Naive B cell (primary cell): ENCODE data around the gene ATG4C. TPM values are rescaled to one million over a fixed set of nuclear protein-coding genes. Genes with fewer than 3 reads are reported as not detected.

Source experiments
- ATAC-seq, 2 donors: fragments of 150-1000 bp; cut with Tn5 transposase; 2 replicates each; pipeline ENCODE4 v1.10.0; 2021; ENCODE audit warnings: low read depth in 2 of 2, mild to moderate bottlenecking in 2 of 2, moderate library complexity in 2 of 2
- DNase-seq: peaks from one replicate; pipeline ENCODE4 v3.0.0; 2022
- H3K27ac Mint-ChIP-seq, 6 donors: one replicate each; pipeline ENCODE4 v1.8.0; 2020 to 2022; ENCODE audit warnings: mild to moderate bottlenecking in 6 of 6, mixed read lengths in 6 of 6, moderate library complexity in 5 of 6, inconsistent platforms in 2 of 6
- H3K27me3 Mint-ChIP-seq, 3 donors: one replicate each; pipeline ENCODE4 v1.8.0; 2021 to 2022; ENCODE audit warnings: mixed read lengths in 3 of 3, mild to moderate bottlenecking in 1 of 3
- H3K36me3 Mint-ChIP-seq, 2 donors: one replicate each; pipeline ENCODE4 v1.8.0; 2020 to 2022; ENCODE audit warnings: mixed read lengths in 2 of 2, inconsistent platforms in 1 of 2, mild to moderate bottlenecking in 1 of 2
- H3K4me1 Mint-ChIP-seq, 3 donors: one replicate each; pipeline ENCODE4 v1.8.0; 2020 to 2022; ENCODE audit warnings: mixed read lengths in 3 of 3, inconsistent platforms in 1 of 3, mild to moderate bottlenecking in 1 of 3, moderate library complexity in 1 of 3
- H3K4me3 Mint-ChIP-seq, 8 donors: one replicate each; pipeline ENCODE4 v1.8.0; 2020 to 2022; ENCODE audit warnings: mild to moderate bottlenecking in 8 of 8, mixed read lengths in 8 of 8, moderate library complexity in 8 of 8, inconsistent platforms in 2 of 8
- H3K9me3 Mint-ChIP-seq, 7 donors: one replicate each; pipeline ENCODE4 v1.8.0; 2020 to 2022; ENCODE audit warnings: mixed read lengths in 7 of 7, mild to moderate bottlenecking in 5 of 7, inconsistent platforms in 2 of 7, moderate library complexity in 1 of 7
- polyA plus RNA-seq, 6 donors: library from polyadenylated mRNA; unstranded; fragments of 300-500 nt; fragmentation: Illumina TruSeq; gene quantifications; one replicate each; pipeline ENCODE4 v1.2.3, GENCODE V29; 2021; ENCODE audit warnings: low read depth in 6 of 6

ATG4C gene
- polyA plus RNA-seq, 6 donors from 2014 or later = 28.9 to 63.5 (median 38.2) TPM

DNA sequence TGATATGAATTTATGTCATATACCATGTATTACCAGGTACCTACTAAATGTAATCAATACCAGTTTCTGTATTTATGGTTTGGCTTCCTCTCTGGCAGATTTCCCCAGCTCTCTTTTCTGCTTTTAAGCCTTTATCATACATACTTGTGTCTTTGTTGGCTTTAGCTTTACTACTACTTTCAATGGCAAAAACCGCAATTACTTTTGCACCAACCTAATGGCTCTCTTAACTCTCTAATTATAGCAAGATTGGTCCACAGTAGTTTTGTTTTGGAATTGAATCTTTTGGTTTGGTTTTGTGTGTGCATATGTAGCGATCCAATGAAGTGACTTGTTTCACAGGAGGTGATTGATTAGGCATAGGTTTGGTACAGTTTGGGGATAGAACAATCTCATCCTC is 93.6 kb downstream of the ATG4C start:
- no peak overlapping the region for H3K27ac Mint-ChIP-seq
- peaks cover 0 to 5% (median 0%) of the 10 kb centered on the region in 3 donors for H3K4me1 Mint-ChIP-seq
- DNase-seq (no peak), ATAC-seq (no peak)
- H3K4me3 Mint-ChIP-seq = no peak overlapping the region
- H3K36me3 Mint-ChIP-seq = no peaks in the 10 kb centered on the region
- H3K9me3 Mint-ChIP-seq = peaks cover 0 to 10% (median 0%) of the 10 kb centered on the region in 7 donors
- H3K27me3 Mint-ChIP-seq = peaks cover 0 to 21% (median 11%) of the 10 kb centered on the region in 3 donors

DNA sequence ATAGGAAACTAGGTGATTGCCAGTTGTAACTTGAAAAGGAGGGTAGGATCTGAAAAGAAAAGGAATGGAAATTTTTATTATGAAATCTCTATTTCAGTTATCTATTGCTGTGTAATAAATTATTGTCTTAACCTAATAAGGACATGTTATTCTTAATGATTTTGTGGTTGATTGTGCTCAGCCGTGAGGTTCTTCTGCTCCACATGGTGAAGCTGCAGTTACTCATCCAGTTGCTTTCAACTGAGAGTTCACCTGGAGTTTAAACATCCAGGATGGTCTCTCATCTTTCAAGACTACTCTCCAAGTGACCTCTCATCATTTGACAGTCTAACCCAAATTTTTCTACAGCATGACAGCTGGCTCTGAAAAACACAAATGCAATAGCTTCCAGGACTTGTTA is 96.0 kb downstream of the ATG4C start:
- ATAC-seq = no peak
- H3K4me3 Mint-ChIP-seq = no peak overlapping the region
- H3K36me3 Mint-ChIP-seq = no peaks in the 10 kb centered on the region
- peaks cover 0 to 25% (median 15%) of the 10 kb centered on the region in 3 donors for H3K27me3 Mint-ChIP-seq
- no peak for DNase-seq
- no peak overlapping the region for H3K27ac Mint-ChIP-seq
- H3K4me1 Mint-ChIP-seq = no peaks in the 10 kb centered on the region
- H3K9me3 Mint-ChIP-seq = peaks cover 0 to 10% (median 0%) of the 10 kb centered on the region in 7 donors

DNA sequence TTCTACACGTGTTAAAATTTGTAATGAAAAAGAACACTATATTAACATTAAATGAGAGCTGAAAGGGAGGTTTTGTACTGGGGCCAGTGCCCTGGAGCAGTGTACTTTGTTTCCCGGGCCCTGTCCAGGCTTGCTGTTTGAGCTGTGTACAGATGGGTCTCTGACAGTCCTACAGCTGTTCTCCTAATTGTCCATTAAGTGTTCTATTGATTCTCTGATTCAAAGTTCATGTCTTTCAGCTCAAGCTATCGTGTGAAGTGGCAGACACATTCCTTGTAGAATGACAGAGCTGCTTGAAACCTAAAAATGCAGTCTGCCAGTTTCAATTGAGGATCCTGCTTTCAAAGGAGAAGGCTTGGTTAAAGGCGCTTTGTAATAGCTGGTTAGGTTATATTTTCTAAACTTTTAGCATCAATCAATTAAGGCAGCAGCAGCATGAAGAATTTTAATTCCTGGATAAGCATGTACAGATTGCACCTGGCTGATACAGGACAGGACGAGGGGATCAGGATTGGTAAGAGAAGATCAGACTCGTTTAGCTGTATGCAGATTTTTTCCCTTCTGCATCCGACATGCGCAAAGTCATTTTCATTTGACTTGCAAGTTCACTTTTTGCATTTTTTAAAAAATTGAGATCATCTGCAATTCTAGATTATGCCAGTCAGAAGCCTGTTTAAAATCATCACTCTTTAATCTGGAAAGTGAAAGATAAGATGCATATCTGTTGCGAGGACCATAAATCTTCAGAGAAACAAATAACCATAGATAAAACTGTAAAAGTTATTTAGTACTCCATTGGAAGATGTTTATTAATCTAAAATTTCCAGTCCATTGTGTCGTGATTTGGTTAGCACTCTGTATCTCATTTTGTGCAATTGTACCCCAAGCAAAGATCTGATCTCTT is 98.5 kb downstream of the ATG4C start:
- Mint-ChIP-seq H3K36me3 (no peaks in the 10 kb centered on the region), H3K4me1 (no peaks in the 10 kb centered on the region), H3K4me3 (no peak overlapping the region), H3K27ac (no peak overlapping the region), H3K27me3 (peaks cover 16 to 37% (median 35%) of the 10 kb centered on the region in 3 donors), H3K9me3 (peaks cover 0 to 10% (median 0%) of the 10 kb centered on the region in 7 donors)
- ATAC-seq = no peak
- no peak for DNase-seq

DNA sequence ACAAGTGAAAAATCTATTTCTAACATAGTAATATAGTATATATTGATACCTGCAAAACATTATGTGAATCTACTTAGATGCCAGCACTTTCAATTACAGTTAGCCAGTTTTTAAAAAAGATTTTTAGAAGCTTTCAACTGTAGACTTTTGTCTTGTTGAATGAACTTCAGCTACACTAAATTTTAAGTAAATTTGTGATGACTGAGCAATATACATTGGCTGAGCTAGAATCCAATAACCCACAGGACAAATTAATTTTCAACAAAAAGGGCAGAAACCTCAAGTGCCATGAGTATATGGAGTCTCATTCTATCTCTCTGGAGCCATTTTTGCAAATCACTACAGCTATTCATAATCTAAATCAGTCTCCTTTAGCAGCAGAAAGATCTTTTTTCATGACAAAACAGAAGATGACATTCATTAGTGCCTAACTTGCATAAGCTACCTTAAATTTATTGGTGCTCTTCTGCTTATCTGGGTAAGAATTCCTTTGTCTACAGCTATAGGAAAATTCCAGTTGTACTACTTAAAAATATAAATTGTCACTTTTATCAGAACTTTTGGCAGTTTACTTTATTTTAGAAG is 100.3 kb downstream of the ATG4C start:
- H3K9me3 Mint-ChIP-seq = peaks cover 0 to 10% (median 0%) of the 10 kb centered on the region in 7 donors
- DNase-seq (no peak), ATAC-seq (no peak)

DNA sequence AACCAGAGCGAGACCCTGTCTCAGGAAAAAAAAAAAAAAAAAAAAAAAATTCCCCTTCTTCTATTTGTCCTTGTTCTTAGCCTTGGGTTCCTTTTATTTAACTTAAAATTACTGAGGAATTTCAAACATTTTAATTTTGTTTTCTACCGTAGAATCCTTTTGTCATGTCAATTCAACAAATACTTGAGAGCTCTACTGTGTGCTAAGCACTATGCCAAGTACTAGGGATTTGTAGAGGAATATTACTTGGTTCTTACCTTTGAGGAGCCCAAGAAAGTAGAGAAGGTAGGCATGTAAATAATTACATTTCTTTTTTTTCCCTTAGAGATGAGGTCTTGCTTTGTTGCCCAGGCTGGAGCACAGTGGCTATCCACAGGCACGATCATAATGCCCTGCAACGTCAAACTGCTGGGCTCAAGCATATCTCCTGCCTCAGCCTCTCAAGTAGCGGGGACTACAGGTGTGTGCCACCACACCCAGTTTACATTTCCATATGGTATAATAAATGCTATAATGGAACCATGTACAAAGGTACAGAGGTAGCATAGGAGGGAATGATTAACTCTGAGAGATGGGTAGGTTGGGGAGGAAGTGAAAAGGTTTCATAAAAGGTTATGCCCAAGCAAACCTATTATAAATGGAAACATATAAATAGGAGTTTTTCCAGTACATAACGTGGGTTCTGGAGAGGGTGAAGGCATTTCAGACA is 104.0 kb downstream of the ATG4C start:
- no peaks in the 10 kb centered on the region for H3K9me3 Mint-ChIP-seq
- DNase-seq (no peak), ATAC-seq (no peak)
- no peaks in the 10 kb centered on the region for H3K36me3 Mint-ChIP-seq
- H3K27ac Mint-ChIP-seq = no peak overlapping the region
- peaks cover 30 to 46% (median 43%) of the 10 kb centered on the region in 3 donors for H3K27me3 Mint-ChIP-seq
- no peak overlapping the region for H3K4me3 Mint-ChIP-seq
- no peaks in the 10 kb centered on the region for H3K4me1 Mint-ChIP-seq

More for the DNA sequence above, 100.3 kb downstream of the ATG4C start:
- H3K27me3 Mint-ChIP-seq = peaks cover 24 to 34% (median 31%) of the 10 kb centered on the region in 3 donors
- H3K4me3 Mint-ChIP-seq = no peak overlapping the region
- H3K4me1 Mint-ChIP-seq = no peaks in the 10 kb centered on the region
- H3K27ac Mint-ChIP-seq = no peak overlapping the region
- no peaks in the 10 kb centered on the region for H3K36me3 Mint-ChIP-seq

DNA sequence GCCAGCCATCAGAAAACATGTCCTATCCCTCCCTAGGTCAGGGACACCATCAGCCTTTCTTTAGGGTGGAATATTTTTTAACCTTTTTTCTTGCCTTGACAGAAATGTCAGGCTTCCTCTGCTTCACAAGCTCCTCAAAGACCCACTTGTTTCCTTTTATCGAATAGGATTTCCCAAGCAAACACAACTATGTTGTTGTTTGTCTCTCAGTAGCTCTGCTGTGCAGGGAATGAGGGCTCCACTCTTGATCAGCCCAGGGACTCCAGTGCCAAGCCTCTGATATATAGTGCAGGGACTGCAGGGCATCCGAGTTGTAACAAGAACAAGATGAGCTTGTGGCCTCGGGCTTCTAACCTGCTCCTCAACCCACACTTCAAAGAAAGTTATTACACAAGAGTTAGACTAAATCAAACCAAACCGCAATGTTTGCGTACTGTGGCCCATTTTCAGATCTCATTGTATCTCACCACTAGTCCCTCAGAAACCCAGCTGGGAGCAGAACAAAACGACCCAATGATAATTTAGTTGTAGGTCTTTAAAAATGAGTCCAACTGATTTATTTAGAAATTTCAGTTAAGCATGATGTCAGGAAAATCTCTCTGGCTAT is 108.1 kb downstream of the ATG4C start:
- Mint-ChIP-seq H3K36me3 (no peaks in the 10 kb centered on the region), H3K4me3 (no peak overlapping the region), H3K9me3 (no peaks in the 10 kb centered on the region), H3K27ac (no peak overlapping the region), H3K27me3 (peaks cover 26 to 37% (median 28%) of the 10 kb centered on the region in 3 donors), H3K4me1 (no peaks in the 10 kb centered on the region)
- DNase-seq (no peak), ATAC-seq (no peak)

DNA sequence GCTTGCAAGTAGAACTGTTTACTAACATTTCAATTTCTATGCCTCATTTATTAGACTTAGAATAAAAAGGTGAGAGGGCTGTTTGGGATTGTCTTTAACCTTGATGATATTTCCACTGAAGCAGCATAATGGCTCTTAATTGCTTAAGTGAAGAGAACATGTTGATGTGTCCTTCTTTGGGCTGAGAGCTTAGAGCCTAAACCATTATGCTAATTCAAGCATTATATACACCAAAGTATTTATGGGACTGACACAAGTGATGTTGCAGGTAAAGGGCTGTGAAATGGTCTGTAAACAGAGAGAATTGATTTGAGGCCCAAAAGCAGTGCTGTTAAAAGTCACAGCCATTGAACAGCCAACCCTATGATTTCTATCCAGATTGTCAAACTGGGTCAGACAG is 113.9 kb downstream of the ATG4C start:
- H3K4me3 Mint-ChIP-seq = no peak overlapping the region
- H3K27me3 Mint-ChIP-seq = peaks cover 9 to 24% (median 17%) of the 10 kb centered on the region in 3 donors
- no peaks in the 10 kb centered on the region for H3K36me3 Mint-ChIP-seq
- no peak for DNase-seq
- H3K4me1 Mint-ChIP-seq = no peaks in the 10 kb centered on the region
- no peak for ATAC-seq
- H3K9me3 Mint-ChIP-seq = no peaks in the 10 kb centered on the region
- no peak overlapping the region for H3K27ac Mint-ChIP-seq

DNA sequence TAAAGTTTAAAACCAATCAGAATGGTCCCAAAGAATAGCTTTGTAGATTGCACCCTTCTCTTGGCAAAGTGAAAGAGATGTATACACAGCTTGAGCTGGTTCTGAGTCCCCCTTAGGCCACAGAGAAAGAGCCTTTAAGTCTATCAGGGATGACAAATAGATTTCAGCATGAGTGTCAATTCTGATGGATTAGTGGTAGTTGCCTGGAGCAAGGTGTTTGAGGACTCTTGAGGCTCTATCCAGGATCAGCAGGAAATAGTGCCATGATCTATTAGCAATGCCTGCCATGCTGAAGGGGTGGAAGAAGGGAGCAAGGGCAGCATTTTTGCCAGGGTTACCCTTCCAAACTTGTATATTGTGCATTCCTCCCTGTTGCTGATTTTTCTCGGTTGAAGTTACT is 116.6 kb downstream of the ATG4C start:
- Mint-ChIP-seq H3K27ac (no peak overlapping the region), H3K36me3 (no peaks in the 10 kb centered on the region), H3K4me3 (no peak overlapping the region), H3K4me1 (no peaks in the 10 kb centered on the region), H3K9me3 (no peaks in the 10 kb centered on the region), H3K27me3 (peaks cover 2 to 17% (median 13%) of the 10 kb centered on the region in 3 donors)
- no peak for DNase-seq
- no peak for ATAC-seq

DNA sequence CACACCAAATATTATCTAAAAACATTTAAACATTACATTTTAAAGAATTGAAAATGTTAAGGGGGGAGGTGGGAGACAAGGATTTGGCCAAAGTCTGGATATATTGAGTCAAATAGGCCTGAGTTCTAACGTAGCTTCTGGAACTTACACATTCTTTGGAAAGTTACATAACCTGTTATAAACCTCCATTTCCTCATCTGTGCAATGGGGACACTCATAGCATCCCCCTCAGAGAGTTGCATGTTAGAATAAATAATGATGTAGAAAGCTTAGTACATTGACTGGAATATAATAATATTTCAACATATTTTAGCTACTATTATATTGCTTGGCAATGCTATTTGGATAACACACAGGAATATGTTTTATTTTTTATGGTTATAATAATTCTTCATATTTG is 117.7 kb downstream of the ATG4C start:
- Mint-ChIP-seq H3K4me3 (no peak overlapping the region), H3K36me3 (no peaks in the 10 kb centered on the region), H3K27ac (no peak overlapping the region), H3K4me1 (no peaks in the 10 kb centered on the region), H3K9me3 (no peaks in the 10 kb centered on the region), H3K27me3 (peaks cover 0 to 14% (median 8%) of the 10 kb centered on the region in 3 donors)
- no peak for DNase-seq
- no peak for ATAC-seq

DNA sequence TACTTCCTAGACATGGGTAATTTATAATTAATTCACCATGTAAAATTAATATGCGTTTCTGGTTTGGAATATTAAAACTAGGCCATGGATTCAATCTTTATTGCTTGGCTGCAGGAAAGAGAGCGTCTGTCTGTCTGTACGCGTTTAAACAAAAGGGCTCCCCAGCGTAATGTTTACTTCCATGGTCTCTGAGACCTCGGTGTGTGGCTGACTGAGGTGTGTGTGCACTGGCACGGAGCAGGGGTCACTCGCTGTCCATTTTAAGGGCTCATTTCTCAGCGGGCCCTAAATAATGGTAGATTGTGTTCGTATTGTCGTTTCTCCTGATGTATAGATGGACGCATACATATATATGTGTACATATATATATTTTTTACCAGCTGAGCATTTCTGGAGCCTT is 119.6 kb downstream of the ATG4C start:
- H3K27me3 Mint-ChIP-seq = peaks cover 0 to 14% (median 8%) of the 10 kb centered on the region in 3 donors
- no peaks in the 10 kb centered on the region for H3K36me3 Mint-ChIP-seq
- no peaks in the 10 kb centered on the region for H3K9me3 Mint-ChIP-seq
- DNase-seq (no peak), ATAC-seq (no peak)
- H3K4me3 Mint-ChIP-seq = no peak overlapping the region
- no peak overlapping the region for H3K27ac Mint-ChIP-seq
- H3K4me1 Mint-ChIP-seq = no peaks in the 10 kb centered on the region

DNA sequence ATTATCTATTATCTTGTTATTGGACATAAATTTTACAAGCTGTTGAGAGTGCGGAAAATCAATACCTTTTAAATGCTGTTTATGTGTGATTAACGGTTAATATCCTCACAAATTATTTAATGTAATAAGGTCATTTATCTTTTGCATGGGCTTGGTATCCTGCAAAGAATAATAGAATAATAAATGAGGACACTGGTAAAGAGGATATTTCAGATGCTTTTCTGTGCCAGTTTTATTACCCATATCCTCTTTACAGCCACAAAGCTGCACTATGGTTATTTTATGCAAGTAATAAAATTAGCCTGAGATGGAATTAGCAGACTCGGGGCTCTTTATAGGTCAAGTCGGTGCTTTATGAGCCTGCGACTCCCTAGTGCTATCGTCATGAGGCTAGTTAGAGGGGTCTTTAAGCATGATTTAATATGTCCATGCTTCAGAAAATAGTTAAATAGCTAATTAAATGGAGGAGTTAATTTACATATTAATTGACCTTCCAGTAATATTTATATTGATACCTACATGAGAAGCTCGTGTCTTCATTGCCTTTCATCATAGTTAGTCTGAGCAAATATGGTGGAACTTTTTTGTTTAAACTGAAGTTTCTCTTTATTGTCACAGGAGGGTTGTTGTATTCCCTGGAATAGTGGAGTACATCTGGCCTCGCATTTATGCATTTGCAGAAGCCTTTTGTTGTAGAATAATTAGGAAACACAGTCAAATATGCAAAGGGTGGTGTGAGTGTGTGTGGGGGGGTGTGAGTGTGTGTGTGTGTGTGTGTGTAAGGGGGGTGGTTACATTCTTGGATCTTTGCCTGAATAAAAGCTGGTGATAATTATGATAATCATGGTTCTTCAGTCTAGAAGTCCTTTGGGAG is 120.3 kb downstream of the ATG4C start:
- no peak for DNase-seq
- H3K9me3 Mint-ChIP-seq = no peaks in the 10 kb centered on the region

DNA sequence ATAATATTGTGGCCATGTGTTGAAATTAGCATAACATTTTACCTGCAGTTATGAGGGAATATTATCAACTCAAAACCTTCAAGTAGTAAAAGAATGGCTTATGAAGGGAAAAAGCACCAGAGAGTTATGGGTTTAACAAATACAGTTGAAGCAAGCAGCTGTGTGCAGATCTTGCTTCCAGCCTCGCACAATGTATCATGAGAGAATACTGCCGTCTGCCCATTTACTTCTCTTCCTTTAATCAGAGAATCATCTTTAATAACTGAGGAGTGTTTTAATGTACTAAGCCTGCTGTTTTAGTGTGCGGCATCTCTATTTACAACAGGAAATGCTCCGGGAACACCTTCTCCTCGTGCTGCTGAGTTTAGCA is 120.9 kb downstream of the ATG4C start:
- Mint-ChIP-seq H3K27me3 (peaks cover 0 to 14% (median 8%) of the 10 kb centered on the region in 3 donors), H3K36me3 (no peaks in the 10 kb centered on the region), H3K27ac (peak overlapping the region in 1 of 6 donors; percentile 55), H3K4me1 (no peaks in the 10 kb centered on the region), H3K9me3 (no peaks in the 10 kb centered on the region), H3K4me3 (no peak overlapping the region)
- DNase-seq = no peak
- ATAC-seq = no peak

More for the DNA sequence above, 120.3 kb downstream of the ATG4C start:
- Mint-ChIP-seq H3K27me3 (peaks cover 0 to 14% (median 8%) of the 10 kb centered on the region in 3 donors), H3K4me3 (no peak overlapping the region), H3K4me1 (no peaks in the 10 kb centered on the region), H3K27ac (no peak overlapping the region), H3K36me3 (no peaks in the 10 kb centered on the region)
- ATAC-seq = no peak
